NCI-H1436 treated with DMSO at 0.1 percent for 48 hours (cell line): ENCODE data around the gene ZNF503.

Source experiments
- DNase-seq: peaks from one replicate; lab custom pipeline; 2025; lab: John Stamatoyannopoulos, UW

Gene ZNF503

GRCh38 chr10:75401569-75402485, at the start of gene ZNF503:
Gene ZNF503 (minus strand): TSS chr10:75401764. CDS start chr10:75401419, 345 bp downstream.
- peak; percentile 90 for DNase-seq

DNA sequence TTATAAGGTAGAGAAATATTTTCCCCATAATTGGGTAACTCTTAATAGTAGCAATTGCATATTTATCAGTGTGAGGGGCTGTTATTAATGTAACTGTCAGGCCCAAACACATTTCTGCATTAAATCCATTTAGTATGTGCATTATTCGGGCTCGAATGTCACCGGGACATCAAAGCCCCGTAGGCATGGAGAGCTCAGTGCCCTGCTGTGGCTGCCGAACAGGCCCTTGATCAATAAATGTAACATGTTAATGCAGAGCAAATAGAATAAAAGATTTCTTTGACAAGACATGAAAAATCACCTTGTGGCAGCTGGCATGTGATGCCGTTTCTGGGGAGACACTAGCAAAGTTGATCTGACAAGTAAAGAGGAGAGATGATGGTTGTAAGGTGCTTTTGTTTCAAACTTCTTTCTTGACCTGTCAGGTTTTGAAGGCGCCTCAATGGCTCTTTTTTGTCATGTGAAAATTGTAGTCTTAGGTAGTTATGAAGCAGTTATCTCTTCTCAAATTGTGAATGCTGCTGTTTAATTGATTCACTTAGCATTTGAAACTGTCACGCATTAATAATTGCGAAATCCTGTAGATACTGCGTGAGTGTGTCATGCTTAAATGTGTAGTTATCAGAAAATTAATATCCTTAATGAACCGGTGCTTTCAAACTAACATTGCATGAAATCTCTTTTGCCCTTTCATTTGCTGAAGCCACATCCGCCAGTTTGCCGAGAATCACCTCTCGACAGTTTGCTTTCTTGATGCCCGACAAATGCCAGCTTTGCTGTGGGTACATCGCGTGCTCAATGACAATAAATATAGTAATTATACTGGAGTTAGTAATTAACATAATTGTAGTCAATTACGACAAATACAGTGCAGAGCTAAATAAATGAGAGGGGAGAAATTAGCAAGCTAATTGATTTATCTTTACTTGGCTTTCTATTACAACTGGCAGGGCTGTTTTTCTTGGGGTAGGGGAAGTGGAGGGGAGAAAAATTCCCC, 49.4 kb upstream of the ZNF503 start:
- peak; percentile 30 for DNase-seq

- DNase-seq: peak; percentile 61
Measured at GRCh38 chr10:75450075-75450445, 48.5 kb upstream of the ZNF503 start.

- peak; percentile 61 for DNase-seq
Measured at GRCh38 chr10:75449382-75450074, 48.0 kb upstream of the ZNF503 start.

DNA sequence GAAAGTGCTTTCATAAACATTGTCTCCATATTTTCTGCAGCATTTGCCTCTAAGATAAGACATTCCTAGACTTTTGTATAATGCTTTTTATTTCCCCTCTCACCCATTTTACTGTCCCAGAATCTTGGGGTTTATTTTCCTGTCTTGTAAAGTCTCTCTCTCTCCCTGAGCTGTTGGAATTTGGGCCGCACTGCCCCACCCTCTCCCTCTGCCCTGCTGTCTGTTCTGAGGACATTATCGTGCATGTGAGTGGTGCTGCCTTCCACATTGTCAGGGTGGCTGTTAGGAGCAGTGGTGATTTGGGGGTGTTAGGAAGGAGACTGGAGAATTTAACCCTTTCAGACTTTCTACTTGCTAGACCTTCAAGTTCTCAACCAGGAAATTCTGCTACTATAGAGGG, 46.6 kb upstream of the ZNF503 start:
- DNase-seq: no peak

DNA sequence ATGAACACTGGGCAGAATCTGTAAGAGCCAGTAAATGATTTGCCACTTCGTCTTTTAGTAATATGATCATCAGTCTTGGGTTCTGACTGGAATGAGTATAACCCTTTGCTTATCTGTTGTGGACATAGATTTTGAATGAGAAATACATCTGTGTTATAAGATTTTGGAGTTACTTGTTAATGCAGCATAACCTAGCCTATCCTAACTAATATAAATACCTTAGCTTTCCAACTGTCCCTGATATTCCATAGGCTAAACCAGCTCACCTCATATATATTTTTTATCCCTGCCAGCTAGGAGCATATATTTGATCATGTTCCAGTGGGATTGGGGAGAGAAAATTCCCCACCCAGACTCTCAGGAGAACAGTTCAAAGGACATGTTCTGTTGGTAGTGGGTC, 44.9 kb upstream of the ZNF503 start:
- no peak for DNase-seq

- no peak for DNase-seq
Measured at GRCh38 chr10:75444781-75445386, 43.3 kb upstream of the ZNF503 start.

DNA sequence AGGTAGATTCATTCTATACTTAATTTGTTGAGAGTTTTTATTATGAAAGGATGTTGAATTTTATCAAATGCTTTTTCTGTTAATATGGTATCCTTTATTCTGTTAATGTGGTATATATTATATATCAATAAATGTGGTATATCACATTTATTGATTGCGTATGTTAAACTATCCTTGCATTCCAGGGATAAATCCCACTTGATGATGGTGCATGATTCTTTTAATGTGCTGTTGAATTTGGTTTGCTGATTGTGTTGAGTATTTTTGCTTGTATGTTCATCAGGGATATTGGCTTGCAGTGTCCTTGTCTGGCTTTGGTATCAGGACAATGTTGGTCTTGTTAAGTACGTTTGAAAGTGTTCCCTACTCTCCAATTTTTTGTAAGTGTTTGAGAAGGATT, 41.8 kb upstream of the ZNF503 start:
- DNase-seq: no peak

GRCh38 chr10:75441682-75442081, 40.1 kb upstream of the ZNF503 start:
- DNase-seq: no peak

GRCh38 chr10:75441196-75441595, 39.6 kb upstream of the ZNF503 start:
- no peak for DNase-seq

DNA sequence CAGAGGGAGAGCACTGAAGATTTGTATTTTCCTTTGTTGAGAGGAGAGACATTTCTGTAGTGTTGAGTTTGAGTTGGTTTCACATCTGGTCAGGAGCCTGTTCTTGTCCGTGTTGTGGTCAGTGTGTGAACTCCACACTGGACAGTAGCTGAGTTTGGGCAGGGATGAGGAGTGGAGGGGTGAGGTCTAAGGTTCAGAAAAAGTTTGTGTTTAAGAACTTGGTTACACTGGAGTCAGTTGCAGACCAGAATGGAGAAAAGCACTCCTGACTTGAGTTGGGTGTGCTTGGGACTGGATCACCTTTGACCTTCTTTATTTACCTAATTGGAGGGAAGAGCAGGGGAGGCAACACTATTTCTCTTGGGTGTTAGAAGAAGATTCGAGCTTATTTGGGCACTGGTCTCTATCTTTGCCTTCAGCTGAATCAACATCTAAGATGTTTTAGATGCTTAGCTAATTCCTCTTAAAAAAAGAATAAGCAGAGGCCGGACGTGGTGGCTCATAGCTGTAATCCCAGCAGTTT, 38.8 kb upstream of the ZNF503 start:
- no peak for DNase-seq

- DNase-seq: no peak
Measured at GRCh38 chr10:75439811-75440210, 38.2 kb upstream of the ZNF503 start.

DNA sequence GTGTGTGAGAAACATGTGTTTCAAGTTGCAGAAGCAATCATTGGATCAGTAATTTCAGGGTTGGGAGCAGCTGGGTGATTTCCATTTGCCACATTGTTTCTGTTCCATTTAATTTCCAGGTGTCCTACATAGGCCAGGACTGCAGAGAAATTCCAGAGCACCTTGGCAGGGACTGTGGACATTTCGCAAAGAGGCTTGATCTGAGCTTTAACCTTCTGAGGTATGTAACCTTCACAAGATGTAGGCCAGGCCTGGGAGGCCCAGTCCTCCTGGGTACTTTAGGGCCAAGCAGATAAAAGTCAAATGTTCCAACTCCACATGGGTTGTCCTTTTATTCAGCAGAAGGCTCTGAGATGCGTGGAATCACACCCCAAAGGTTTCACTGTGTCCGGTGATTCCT, 36.7 kb upstream of the ZNF503 start:
- no peak for DNase-seq

GRCh38 chr10:75437693-75438092, 36.1 kb upstream of the ZNF503 start:
- no peak for DNase-seq

- no peak for DNase-seq
Measured at GRCh38 chr10:75436896-75437295, 35.3 kb upstream of the ZNF503 start.

DNA sequence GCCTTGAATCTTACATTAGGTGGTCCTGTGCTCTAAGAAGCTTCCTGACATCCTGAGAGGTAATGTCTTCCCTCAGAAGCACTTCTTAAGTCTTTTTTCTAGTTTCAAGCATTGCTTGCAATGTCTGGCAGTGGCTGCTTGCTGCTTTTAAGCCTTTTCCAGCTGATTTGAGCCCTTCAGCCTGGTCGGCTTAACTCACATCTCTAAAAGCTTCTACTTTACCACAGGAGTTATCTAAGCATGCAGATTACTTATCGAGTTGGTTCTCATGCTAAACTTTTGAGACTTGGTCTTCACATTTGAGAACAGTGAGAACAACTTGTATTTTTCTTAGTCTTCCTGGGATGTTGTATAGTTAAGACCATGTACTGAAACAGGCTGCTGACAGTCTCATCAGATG, 33.7 kb upstream of the ZNF503 start:
- DNase-seq: no peak

DNA sequence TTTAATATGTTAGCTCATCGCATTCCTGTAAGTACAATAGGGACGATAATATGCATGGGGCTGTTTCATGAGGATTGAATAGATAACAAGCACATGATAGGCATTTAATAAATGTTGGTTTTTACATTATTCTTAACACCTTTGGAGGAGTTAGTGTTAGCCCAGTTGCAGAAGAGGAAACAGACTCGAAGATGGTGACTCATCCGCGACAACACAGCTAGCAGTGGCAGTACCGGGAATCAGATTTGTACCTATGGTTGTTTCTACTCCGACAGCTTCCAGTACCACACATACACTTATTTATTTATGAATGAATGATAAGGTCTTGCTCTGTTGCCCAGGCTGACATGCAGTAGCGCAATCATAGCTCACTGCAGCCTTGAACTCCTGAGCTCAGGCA, 32.7 kb upstream of the ZNF503 start:
- DNase-seq: no peak

GRCh38 chr10:75433216-75433615, 31.7 kb upstream of the ZNF503 start:
- no peak for DNase-seq

GRCh38 chr10:75432763-75433162, 31.2 kb upstream of the ZNF503 start:
- DNase-seq: no peak

DNA sequence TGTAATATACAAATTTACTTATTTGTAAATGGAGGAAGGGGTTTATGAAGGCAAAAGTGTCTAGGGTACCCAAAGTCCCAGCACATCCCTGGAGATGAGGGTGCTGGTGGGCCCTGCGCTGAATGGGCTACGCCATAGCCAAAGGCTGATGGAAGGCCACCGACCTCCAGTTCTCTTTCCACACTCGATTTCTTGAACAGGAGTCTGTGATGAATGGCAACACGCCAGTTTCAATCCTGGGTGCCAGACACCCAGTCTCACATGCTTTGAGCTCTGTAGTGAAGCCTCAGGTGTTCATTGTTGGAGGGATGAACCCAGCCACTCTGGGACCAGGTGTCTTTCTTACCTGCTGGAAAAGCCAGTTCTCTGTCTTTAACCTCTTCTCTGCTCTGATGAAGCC, 30.6 kb upstream of the ZNF503 start:
- DNase-seq: no peak
